Activated CD8-positive, alpha-beta memory T cell treated with anti-CD3 and anti-CD28 coated beads for 48 hours (primary cell): ENCODE measurements around the gene VRK2.

Experiments used
- DNase-seq, 3 experiments: peaks; one replicate each; pipeline ENCODE4 v3.0.0-alpha.2; 2020; ENCODE audit warnings: low read depth in 2 of 3, low spot score in 2 of 3

VRK2 gene

DNA sequence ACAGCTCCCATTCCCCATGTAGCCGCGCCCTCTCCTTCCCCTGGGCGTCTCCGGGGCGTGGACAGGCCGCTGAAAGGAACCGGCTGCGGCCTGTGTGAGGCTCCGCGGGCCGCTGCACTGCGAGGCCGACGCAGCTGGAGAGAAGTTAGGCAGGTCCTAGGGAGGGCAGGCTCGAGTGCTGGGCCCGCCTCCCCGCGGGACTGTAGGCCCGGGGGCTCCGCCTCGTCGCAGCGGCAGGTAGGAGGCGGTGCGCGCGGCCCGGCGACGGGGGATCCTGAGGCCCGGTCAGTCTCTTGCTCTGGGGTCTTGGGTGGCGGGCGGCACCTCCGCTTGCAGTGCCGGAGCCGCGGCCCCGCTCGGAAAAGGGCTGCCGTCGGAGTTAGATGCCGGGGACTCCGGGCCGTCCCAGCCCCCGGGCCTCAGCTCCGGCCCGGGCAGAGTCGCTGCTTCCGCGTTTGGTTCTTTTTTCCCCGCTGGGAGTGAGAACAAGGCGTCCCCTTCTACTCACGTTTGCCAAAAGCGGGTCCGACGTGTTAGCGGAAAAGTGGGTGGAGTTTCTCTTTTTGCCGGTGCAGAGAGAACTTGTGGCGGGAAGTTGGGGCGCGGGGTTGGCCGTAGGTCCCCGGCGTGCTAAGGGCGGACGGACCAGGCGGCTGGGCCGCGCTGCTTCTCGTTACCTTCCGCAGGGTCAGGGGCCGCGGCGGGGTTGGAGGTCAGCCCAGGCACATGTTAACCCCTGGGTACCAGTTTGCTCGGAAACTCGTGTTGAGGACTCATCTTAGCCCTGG lies at the start of gene VRK2:
VRK2 (plus strand) TSS at position 222 of the 788 bp plus-strand sequence. CDS start 2,026 bp downstream, outside the sequence.
- peak; percentile 59 to 79 (median 65) for DNase-seq

DNA sequence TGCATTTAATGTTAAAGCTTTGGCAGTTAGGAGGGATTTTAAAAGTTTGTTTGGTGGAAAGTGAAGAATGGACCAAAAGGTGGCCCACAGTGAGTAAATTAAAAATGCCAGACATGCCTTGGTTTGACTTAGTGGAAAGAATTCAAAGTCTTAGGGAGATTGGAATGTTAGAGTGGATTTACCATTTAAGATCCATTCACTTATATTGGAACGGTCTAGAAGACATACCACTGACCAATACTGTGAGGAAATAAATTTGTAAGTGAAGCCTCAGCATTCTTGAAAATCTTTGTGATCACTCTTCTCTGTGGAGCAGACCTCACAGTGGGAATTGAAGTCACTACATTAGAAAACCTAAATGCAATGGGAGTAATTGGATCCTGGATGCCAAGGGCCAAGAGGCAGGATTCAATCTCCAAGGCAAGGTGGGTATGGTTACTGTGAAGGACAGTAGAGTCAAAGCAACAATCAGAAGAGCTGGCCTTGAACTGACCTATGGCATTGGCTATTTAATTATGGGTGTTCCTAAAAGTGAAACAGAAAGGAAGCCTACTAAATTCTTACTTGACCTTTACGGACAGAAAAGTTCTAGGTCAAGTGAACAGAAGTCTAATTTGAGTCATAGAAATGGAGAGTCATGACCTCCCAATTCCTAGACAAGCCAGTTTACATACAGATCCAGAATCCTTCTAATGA lies 40.2 kb upstream of the VRK2 start:
- DNase-seq, result no peak

DNA sequence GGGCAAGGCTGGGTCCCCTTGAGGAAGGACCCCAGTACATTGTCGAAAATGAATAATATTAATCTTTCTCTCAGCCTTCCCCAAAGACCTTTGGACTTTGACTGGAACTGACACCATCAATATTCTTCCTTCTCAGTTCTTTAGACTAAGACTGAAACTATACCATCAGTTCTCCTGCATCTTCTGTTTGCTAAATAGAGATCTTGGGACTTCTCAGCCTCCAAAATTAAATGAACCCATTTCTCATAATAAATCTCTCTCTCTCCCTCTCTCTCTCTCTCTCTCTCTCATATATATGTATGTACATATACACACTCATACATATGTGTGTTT lies 39.7 kb upstream of the VRK2 start:
- DNase-seq, result no peak

DNA sequence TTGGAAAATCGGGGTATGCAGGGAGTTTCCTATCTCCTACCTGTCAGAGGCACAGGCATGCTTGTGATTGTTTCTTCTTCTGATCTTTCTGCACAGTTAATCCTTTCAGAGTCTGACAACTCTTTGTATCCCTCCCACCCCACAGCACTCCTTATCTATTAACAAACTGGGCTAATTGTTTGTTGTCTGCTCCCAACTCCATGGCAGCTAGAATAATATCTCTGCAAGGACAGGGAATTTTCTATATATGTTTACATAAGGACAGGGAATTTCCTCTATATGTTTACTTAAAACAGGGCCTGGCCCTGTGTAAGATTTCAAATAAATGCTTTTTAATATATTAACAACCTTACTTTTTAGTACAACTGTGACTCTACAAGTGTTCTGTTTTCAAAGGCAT lies 36.0 kb upstream of the VRK2 start:
- no peak for DNase-seq

DNA sequence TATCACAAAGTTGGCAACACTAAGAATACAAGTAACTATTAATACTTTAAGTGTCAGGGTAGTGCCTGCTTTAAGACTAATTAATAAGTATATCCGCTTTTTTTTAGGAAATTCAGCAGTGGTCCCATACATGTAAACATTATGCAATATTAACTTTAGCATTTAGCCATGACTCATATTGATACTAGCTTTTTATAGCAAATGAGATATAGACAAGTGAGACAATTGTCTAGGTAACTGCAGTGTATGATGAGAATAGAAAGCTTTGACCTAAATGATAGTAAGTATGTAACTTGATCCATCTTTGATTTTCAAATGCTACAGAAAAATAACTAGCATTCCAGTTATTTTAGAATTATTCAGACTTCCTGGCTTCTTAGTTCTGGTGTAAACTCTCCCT lies 27.4 kb upstream of the VRK2 start:
- DNase-seq, result no peak

DNA sequence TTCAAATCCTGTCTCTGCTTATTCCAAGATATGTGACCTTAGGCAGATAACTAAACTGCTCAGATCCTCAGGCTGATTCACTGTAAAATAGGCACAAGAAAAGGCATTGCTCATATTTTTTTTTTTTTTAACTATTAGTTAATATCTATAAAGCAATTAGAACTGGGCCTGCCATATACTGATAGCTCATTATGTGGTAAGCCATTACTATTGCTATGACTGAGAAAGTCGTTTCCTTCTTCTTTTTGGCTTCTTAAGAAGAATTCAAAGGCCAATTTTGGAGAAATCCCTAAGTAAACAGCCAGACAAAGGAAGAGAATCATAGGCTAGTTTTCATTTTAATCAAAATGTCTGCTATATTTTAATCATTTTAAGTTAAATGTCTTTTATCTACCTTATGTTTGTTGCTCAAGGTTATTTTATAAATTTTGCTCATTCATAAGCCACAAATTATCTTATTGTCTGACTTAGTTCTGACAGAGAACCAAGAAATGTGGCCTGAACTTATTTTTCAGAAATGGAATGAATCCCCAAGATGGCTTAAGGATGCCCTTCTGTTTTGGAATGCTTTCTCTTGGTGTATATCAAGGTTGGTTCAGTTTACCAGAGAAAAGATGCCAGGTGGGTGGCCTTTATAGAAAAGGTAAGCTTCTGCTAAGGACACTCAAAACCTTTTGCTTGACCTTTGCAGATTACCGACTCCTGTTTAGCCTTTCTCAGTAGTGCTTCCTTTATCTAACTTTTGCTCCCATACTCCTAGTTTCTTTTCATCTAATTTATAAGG lies 21.3 kb upstream of the VRK2 start:
- no peak for DNase-seq

DNA sequence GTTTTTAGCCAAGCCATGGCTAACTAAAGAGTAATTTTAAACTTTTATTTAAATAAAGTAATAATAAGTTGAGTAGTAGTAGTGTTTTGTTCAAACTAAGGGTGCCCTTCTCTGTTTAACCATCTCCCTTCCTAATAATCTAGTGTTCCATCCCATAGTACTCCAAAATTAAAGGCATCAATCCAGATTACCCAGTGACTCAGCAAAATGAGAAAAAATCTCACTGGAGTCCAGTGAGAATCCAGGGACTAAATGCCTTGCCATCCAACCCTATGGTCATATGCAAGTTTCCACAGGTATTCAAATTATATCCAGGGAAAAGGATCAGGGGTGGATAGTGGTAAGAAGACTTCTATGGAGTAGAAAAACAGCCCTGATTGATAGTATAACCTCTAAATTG lies 19.6 kb upstream of the VRK2 start:
- DNase-seq, result no peak

DNA sequence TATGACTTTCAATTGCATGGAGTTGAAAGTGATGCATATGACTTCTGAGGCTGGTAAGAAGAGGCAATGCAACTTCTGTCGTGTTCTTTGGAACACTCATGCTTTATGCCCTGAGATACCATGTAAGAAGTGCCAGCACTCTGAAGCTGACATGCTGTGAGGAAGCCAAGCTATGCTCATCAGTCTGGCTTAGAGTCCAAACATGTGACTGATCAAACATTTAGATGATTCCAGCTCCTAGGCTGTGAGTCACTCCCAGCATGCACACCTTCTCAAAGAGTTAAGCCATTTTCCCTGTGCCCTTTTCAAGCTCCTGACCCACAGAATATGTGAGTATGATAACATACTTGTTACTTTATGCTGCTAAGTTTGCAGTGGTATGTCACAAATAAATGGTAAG lies 15.8 kb upstream of the VRK2 start:
- no peak for DNase-seq

DNA sequence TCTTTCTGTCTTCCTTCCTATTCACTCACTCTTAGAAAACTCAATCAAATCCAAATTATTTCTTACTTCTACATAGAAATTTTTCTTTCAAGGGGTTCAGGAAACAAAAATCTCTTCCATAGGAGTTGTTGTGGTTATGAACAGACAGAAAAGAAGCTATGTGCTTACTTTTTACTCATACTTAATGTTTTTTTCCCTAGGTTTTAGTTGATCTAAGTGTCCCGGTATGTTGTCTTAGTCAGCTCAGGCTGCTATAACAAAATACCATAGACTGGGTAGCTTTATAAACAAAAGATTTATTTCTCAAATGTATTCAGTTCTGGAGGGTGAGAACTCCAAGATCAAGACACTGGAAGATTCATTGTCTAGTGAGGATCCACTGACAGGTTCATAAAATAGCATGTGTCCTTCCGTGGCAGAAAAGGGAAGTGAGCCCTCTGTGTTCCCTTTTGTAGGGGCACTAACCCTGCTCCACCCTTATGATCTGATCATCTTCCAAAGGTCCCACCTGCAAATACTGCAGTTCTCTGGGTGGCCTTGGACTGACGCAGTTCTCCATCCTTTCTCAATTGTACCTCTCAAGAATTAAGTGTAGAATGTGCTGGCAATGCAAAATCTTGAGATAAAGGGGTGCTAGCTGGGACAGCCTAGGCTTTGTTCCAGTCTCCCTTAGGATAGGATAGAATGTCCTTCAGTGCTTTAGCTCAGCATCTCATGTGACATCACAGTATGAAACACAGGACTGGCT lies 14.4 kb upstream of the VRK2 start:
- no peak for DNase-seq

DNA sequence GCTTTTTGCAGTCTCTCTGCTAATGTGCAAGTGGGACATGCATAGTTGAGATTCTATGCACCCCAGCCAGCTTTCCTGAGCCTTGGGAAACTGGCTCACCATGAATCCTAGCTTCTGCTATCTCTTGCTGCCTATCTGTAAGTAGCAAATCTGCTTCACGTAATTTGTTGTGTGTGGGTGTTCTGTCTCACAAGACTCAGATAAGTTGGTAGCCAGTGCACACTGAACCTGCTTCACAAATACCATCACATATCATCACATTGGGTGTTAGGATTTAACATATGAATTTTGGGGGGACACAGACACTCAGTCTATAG lies 13.9 kb upstream of the VRK2 start:
- DNase-seq, result no peak

DNA sequence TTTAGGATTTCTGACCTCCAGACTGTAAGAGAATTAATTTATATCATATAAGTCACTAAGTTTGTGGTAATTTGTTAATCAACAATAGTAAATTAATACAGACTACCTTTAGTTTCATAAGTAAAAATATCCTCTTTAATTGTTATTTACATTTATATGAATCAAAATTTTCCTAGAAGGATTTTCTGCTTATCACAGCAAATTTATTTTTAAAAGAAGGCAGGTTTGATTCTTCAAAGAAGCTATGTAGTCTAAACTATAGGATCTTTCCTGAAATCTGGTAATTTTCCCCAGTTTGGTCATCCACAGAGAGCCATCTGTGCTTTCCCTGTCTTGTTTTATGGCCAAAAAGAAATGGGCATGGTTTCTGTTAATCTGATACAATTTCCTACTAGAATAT lies 13.1 kb upstream of the VRK2 start:
- no peak for DNase-seq

DNA sequence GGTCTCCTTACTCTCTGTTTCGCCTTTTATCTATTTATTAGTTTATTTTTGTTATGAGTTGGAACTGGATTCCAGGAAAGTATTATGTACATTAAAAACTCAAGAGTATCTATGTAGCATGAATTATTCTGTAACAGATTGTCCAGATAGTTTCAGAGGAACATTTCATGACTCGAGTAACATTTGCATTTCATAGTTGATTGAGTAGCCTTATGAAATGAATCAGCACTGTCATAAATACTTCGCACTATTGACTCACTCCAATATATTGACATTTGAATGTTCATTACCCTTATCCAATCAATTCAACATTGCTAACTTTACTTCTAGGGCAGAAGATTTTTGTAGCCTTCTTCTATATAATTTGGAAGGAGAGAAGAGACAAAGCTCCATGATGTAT lies 11.3 kb upstream of the VRK2 start:
- DNase-seq, result no peak

DNA sequence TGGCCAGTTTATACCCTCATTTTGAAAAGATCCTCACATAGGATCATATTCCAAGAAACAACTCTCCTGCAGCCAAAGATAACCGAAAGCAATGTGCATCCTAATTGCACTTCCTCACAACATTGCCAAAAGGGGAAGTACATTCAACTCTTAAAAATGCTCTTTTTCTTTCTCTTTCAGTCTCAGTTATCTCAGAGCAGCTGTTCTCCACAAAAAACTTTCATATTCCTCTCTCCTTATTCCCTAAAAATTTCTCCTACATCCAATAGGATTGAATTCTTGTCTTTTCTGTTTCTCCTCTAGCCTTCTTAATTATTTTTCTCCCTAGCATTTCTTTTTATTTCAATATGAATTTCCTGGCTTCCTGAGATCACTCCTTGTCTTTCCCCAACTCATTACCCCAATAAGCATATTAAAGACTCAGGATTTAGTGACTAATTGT lies 7.4 kb upstream of the VRK2 start:
- no peak for DNase-seq

DNA sequence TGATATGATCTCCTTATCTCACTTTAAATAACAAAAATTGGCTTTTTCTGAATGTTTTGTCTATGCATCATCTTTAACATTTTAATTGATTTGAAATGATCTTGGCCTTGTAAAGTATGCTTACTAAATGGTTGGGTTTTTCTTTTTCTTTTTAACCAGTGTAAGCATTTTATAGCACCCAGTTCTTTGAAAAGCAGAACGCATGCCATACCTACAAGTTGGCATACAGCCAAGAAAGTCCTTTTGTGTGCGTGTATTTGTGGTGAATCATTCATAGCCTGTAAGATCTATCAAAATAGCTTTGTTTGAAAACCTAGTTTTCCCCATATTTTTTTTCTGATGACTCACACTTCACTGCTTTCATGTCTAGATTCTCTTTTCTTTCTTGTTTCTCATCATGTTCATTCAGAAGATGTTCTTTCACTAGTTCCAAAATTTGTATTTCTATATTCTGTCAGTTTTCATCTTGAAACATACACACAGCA lies 4.1 kb upstream of the VRK2 start:
- no peak for DNase-seq

DNA sequence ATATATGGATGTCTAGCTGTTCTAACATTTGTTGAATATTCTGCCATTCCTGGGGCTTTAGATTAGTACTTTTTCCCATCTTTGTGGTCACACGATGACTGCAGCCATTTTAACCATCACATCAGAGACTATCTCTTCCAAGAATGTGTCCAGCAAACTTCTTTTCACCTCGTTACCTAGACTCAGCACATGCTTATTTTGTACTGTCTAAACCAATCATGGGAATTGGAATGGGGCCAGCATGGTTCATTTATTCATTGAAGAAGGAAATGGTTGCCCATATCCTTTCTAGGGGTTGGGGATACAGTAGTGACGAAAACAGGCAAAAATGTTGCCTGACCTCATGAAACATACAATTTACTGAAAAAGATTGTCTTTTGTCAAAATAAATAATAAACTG lies 2.5 kb upstream of the VRK2 start:
- DNase-seq, result no peak

DNA sequence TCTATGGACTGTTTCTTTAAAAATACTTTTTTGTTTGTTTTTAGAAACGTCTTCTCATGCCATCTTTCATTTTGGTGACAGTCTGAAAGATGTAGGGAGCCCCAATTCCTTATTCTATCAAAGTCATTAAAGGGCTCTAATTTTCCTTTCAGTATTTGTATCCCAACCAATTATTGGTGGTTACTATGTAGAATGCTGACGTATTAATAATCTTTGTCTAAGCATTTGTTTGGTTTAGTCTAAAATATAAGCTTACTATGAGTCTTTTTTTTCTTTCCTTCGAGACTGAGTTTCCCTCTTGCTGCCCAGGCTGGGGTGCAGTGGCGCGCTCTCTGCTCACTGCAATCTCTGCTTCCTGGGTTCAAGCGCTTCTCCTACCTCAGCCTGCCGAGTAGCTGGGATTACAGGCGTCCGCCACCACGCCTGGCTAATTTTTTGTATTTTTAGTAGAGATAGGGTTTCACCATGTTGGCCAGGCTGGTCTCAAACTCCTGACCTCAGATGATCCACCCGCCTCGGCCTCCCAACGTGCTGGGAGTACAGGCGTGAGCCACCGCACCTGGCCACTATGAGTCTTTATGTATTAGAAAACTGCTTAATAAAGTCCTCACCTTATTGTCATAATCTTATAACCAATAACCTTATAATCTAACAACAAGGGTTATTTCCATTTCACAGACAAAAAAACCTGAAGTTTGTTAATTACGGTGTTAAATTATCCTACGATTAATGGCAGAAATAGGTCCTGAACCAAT lies 849 bp upstream of the VRK2 start:
- DNase-seq, result no peak

DNA sequence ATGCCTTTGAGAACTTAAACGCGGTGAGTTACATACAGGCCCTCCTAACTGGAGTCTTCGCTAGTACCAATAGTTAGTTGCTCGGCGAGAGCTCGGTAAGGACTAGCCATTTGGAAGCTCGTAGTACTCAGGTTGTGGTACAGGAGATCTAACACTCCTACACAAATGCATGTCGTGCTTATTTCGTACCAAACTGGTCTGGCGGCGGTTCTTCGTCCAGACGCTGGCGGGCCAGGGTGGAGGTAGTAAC lies 346 bp upstream of the VRK2 start:
- no peak for DNase-seq

DNA sequence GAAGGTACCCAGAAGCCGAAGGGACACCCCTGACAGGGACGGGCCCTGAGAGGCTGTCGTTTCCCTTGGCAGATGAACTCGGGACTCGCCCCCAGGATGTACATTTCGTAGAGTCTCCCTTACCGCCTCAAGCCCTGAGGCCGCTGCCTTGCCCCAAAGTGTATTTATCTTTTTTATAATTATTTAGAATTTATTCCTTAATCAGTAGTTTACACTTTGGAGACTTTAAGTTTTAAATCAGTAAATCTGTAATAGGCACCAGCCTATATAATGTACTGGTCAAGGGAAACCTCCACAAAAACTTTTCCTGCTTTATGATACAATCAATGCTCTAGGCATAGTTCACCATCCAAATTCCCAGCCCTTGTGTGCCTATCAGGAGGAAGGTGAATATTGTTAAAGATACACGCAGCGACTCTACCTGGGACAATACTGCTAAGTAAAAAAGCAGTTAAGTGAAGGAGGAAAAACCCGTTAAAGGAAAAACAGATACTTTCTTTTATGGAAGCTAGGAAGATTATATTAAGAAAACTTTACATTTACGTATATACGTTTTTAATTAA lies 848 bp downstream of the VRK2 start:
- DNase-seq, result no peak

DNA sequence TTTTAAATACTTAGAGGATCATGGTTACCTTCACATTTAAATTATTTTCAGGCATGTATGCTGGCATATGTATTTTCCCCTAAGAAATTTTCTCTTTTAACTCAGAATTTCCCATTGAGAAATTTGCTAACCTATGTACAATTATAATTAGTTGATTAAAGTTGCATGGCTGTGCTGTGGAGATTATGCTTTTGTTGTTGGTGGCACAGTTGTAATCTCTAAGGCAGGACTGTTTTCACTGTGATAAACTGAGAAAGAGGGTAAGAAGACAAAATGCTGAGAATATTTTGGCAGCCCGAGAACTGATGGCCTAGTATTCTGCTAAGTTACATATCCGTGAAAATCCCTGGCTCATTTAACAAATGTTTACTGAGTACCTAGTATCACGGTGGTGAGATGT lies 1.4 kb downstream of the VRK2 start:
- no peak for DNase-seq

DNA sequence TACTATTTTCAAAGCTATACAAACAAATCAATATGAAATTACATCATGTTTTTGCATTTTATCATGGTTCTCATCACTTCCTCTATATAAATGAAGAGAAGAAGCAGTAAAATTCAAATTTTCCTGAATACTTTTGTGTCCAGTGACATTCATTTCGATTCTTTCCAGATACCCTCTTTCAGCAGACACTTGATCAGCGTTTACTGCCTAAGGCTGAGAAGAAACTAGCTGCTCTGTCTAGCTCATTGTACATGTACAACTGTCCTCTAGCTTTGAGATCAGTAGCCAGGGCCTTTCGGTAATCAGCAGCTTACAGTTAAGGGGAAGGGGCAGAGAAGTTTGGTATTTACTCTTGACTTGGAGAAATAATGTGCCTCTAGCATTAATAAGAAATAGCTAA lies 4.8 kb downstream of the VRK2 start:
- DNase-seq, result no peak

DNA sequence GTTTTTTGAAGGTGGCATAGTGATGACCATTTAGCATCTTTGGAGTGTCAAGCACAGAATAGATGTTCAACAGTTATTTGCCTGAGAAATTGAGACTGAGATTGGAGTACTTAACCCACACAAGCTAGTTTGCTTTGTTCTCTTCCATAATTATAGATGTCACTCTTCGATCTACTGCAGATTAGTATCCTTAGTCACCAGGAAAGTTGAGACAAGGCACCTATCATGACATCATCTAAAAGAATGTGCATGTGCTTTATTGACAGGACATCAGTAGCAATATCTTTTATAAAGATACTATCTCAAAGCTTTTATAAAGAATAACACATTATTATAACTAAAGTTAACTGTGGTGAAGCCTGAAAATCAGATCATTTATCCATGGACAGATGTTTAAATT lies 6.4 kb downstream of the VRK2 start:
- no peak for DNase-seq
